HCT116 (cell line): Measurements from ENCODE around the gene LEKR1. TPM values are rescaled to one million over a fixed set of nuclear protein-coding genes. Genes with fewer than 3 reads are reported as not detected.

Source experiments
- ATAC-seq: fragments of 200-7000 bp; cut with Tn5 transposase; 2 replicates; pipeline ENCODE4 v1.9.1; 2020; ENCODE audit warnings: mild to moderate bottlenecking, moderate library complexity
- BruUV-seq: library from RNA; stranded (reverse); fragments of 400-500 nt; replicated peaks from 2 replicates; lab custom pipeline; 2021; lab: Mats Ljungman, UMichigan
- CTCF ChIA-PET: fragments of 300-600 bp; sonication (Branson Sonifier 250); formaldehyde crosslinking; loops from one replicate; lab custom pipeline; 2021; ENCODE audit warnings: antibody characterized with exemption; lab: Charles Lee
- POLR2A ChIA-PET: fragments of 300-600, 350-600 bp; sonication (Branson Sonifier 250); formaldehyde crosslinking; loops from one replicate; lab custom pipeline; 2021; ENCODE audit warnings: antibody characterized with exemption; lab: Charles Lee
- RAD21 ChIA-PET, 2 experiments: fragments of 300-600 bp; sonication (Branson Sonifier 250); formaldehyde crosslinking; loops; one replicate each; lab custom pipeline; 2023; ENCODE audit warnings: low total read pairs in 2 of 2; ENCODE audit not compliant: uncharacterized antibody in 2 of 2, unreplicated experiment in 2 of 2, low non-redundant PET in 1 of 2; lab: Charles Lee
- DNase-seq: peaks from one replicate; pipeline ENCODE4 v3.0.0-alpha.2; 2010; ENCODE audit warnings: low read depth, low spot score
- H2AFZ ChIP-seq: fragments of 200-600 bp; shearing (Covaris generic), sonication (generic); 2 replicates; pipeline ENCODE4 v1.6.1; 2017; ENCODE audit warnings: low read depth, mixed run types, mixed read lengths, antibody characterized with exemption, low read length; ENCODE audit not compliant: poor library complexity, severe bottlenecking
- H3K27ac ChIP-seq: 2 replicates; pipeline ENCODE4 v1.5.1; 2012; ENCODE audit warnings: low read depth, low read length
- H3K27me3 ChIP-seq: fragments of 200-600 bp; sonication (generic); 2 replicates; pipeline ENCODE4 v1.6.1; 2016; ENCODE audit warnings: mixed run types, low read length, mixed read lengths; ENCODE audit not compliant: insufficient read depth
- H3K36me3 ChIP-seq, 2 experiments: fragments of 200-500 bp in 1 of 2; fragments of 200-600 bp in 1 of 2; sonication (Bioruptor generic) in 1 of 2; sonication (generic) in 1 of 2; 2 replicates each; pipeline versions ENCODE4 v1.5.1 to v1.6.1; 2014 to 2016; ENCODE audit warnings: low read length in 2 of 2, inconsistent platforms in 1 of 2, mixed read lengths in 1 of 2, mixed run types in 1 of 2; ENCODE audit not compliant: insufficient read depth in 2 of 2, control insufficient read depth in 1 of 2
- H3K4me1 ChIP-seq, 2 experiments: fragments of 200-600 bp in 1 of 2; sonication (generic) in 1 of 2; 2 replicates each; pipeline versions ENCODE4 v1.5.1 to v1.6.1; 2012 to 2017; ENCODE audit warnings: low read length in 2 of 2, inconsistent platforms in 1 of 2, mild to moderate bottlenecking in 1 of 2, mixed read lengths in 1 of 2, mixed run types in 1 of 2, moderate library complexity in 1 of 2; ENCODE audit not compliant: insufficient read depth in 2 of 2, control insufficient read depth in 1 of 2
- H3K4me2 ChIP-seq: fragments of 200-600 bp; sonication (generic); 2 replicates; pipeline ENCODE4 v1.6.1; 2017; ENCODE audit warnings: mixed run types, low read length, mixed read lengths
- H3K4me3 ChIP-seq, 2 experiments: fragments of 200-600 bp in 1 of 2; sonication (generic) in 1 of 2; replicated peaks in 1 of 2; 2 replicates each; pipeline ENCODE4 v1.5.1; 2011 to 2016; ENCODE audit warnings: low read length in 2 of 2, control low read depth in 1 of 2, low read depth in 1 of 2, mild to moderate bottlenecking in 1 of 2, mixed read lengths in 1 of 2, mixed run types in 1 of 2
- H3K79me2 ChIP-seq: fragments of 200-600 bp; sonication (generic); 2 replicates; pipeline ENCODE4 v1.6.1; 2017; ENCODE audit warnings: mild to moderate bottlenecking, mixed run types, low read length, moderate library complexity, mixed read lengths; ENCODE audit not compliant: insufficient read depth
- H3K9ac ChIP-seq: fragments of 200-600 bp; sonication (generic); 2 replicates; pipeline ENCODE4 v1.6.1; 2016; ENCODE audit warnings: low read length, mixed read lengths
- H3K9me2 ChIP-seq: fragments of 200-600 bp; sonication (generic), shearing (Covaris generic); 2 replicates; pipeline ENCODE4 v1.6.1; 2017; ENCODE audit warnings: mixed run types, mild to moderate bottlenecking, moderate library complexity; ENCODE audit not compliant: insufficient read depth
- H3K9me3 ChIP-seq, 2 experiments: fragments of 200-500 bp in 1 of 2; fragments of 200-600 bp in 1 of 2; sonication (Bioruptor generic) in 1 of 2; sonication (generic) in 1 of 2; 2 replicates each; pipeline ENCODE4 v1.6.1; 2014 to 2017; ENCODE audit warnings: low read length in 2 of 2, mixed read lengths in 2 of 2, inconsistent platforms in 1 of 2, low read depth in 1 of 2, mild to moderate bottlenecking in 1 of 2, mixed run types in 1 of 2, moderate library complexity in 1 of 2; ENCODE audit not compliant: control insufficient read depth in 1 of 2, insufficient read depth in 1 of 2
- H4K20me1 ChIP-seq: fragments of 200-600 bp; sonication (generic), shearing (Covaris generic); 2 replicates; pipeline ENCODE4 v1.6.1; 2017; ENCODE audit warnings: mixed run types, mild to moderate bottlenecking, moderate library complexity; ENCODE audit not compliant: insufficient read depth
- EGR1 ChIP-seq: IDR thresholded peaks from 2 replicates; pipeline ENCODE4 v1.6.1; 2012; ENCODE audit warnings: low read depth
- EZH2 ChIP-seq: fragments of 200-600 bp; sonication (generic); IDR thresholded peaks from 2 replicates; pipeline ENCODE4 v1.6.1; 2017; ENCODE audit warnings: antibody characterized with exemption, mixed run types
- EZH2phosphoT487 ChIP-seq: fragments of 200-600 bp; IDR thresholded peaks from 2 replicates; pipeline ENCODE4 v1.6.1; 2018; ENCODE audit warnings: antibody characterized with exemption, borderline replicate concordance
- MAX ChIP-seq: IDR thresholded peaks from 2 replicates; pipeline ENCODE4 v1.6.1; 2012
- POLR2AphosphoS5 ChIP-seq: IDR thresholded peaks from 2 replicates; pipeline ENCODE4 v1.6.1; 2011; ENCODE audit warnings: mild to moderate bottlenecking, low read depth, low read length, moderate library complexity
- REST ChIP-seq: IDR thresholded peaks from 2 replicates; pipeline ENCODE4 v1.6.1; 2012; ENCODE audit warnings: low read depth
- YY1 ChIP-seq: IDR thresholded peaks from 2 replicates; pipeline ENCODE4 v1.6.1; 2011; ENCODE audit warnings: low read length, low read depth, moderate library complexity, mild to moderate bottlenecking; ENCODE audit not compliant: insufficient replicate concordance; ENCODE audit errors: extremely low read depth
- ZFX ChIP-seq: fragments of 450-650 bp; IDR thresholded peaks from 2 replicates; pipeline ENCODE4 v1.6.1; 2017
- ZNF274 ChIP-seq: fragments of 200-500 bp; sonication (Bioruptor generic); IDR thresholded peaks from 2 replicates; pipeline ENCODE4 v1.6.1; 2014; ENCODE audit warnings: mild to moderate bottlenecking, low read depth, low read length, inconsistent platforms
- intact Hi-C: fragments of 100-400 bp; cut with micrococcal nuclease; formaldehyde crosslinking; loops from 2 replicates; pipeline ENCODE4 v1.10.0; 2022
- total RNA-seq: library from RNA; stranded (reverse); gene quantifications from one replicate; pipeline ENCODE4 v1.2.1, GENCODE V29; 2021; ENCODE audit not compliant: unreplicated experiment

LEKR1 gene
- total RNA-seq, 1 experiment from 2014 or later, result 2.1 TPM

GRCh38 chr3:157029365-157029790 lies 203.2 kb downstream of the LEKR1 start:
- H3K36me3 ChIP-seq, result no peaks in the 10 kb centered on the region
- TF ChIP-seq ZNF274, result no peak
- no peak for TF ChIP-seq REST
- TF ChIP-seq EZH2phosphoT487, result no peak
- no peak for TF ChIP-seq ZFX
- no peak for TF ChIP-seq MAX
- BruUV-seq, result no TSS peak
- ChIA-PET POLR2A (no interaction called here), RAD21 (no interaction called here), CTCF (no interaction called here)
- no peak overlapping the region for H3K27ac ChIP-seq
- H3K4me2 ChIP-seq, result no peak overlapping the region
- H2AFZ ChIP-seq, result no peak overlapping the region
- no peaks in the 10 kb centered on the region for H3K27me3 ChIP-seq
- H3K4me1 ChIP-seq, result no peaks in the 10 kb centered on the region
- intact Hi-C loops, result no loop called here
- H3K9me3 ChIP-seq, result no peaks in the 10 kb centered on the region
- H3K9me2 ChIP-seq, result 0 out of 2 replicates have a peak, but pooled peaks cover 6% of the 10 kb centered on the region
- H3K9ac ChIP-seq, result no peak overlapping the region
- ATAC-seq (no peak), DNase-seq (no peak)
- no peaks in the 10 kb centered on the region for H4K20me1 ChIP-seq
- H3K4me3 ChIP-seq, result no peak overlapping the region
- no peaks in the 10 kb centered on the region for H3K79me2 ChIP-seq

- Histone ChIP-seq H3K4me1 (no peaks in the 10 kb centered on the region), H3K27ac (no peak overlapping the region), H3K36me3 (no peaks in the 10 kb centered on the region), H3K4me2 (no peak overlapping the region), H3K9ac (no peak overlapping the region), H2AFZ (no peak overlapping the region), H3K9me3 (no peaks in the 10 kb centered on the region), H3K79me2 (no peaks in the 10 kb centered on the region), H4K20me1 (no peaks in the 10 kb centered on the region), H3K9me2 (0 out of 2 replicates have a peak, but pooled peaks cover 6% of the 10 kb centered on the region), H3K27me3 (no peaks in the 10 kb centered on the region), H3K4me3 (no peak overlapping the region)
- POLR2A ChIA-PET, result no interaction called here
- BruUV-seq, result no TSS peak
- ATAC-seq, result no peak
- RAD21 ChIA-PET, result no interaction called here
- no peak for DNase-seq
- intact Hi-C loops, result no loop called here
- CTCF ChIA-PET, result no interaction called here
- TF ChIP-seq ZFX (no peak), EGR1 (no peak), YY1 (no peak), MAX (no peak), POLR2AphosphoS5 (no peak), EZH2 (no peak), REST (no peak)
Observed at GRCh38 chr3:157030712-157031111, 204.6 kb downstream of the LEKR1 start.
